ENCODE data around the gene FOXJ3.

GRCh38 chr1:42328047-42328625 lies 6.9 kb downstream of the FOXJ3 start:
- TF ChIP-seq RAD21 (IDR thresholded peaks at IDR 0.05; ENCODE audit: low read depth) = no peak
- no peak for TF ChIP-seq POLR2A (IDR thresholded peaks at IDR 0.05; ENCODE audit: borderline replicate concordance, extremely low read depth, insufficient read depth, insufficient read length)
- TF ChIP-seq REST (IDR thresholded peaks at IDR 0.05; ENCODE audit: low read depth) = no peak
- TF ChIP-seq CTCF (IDR thresholded peaks at IDR 0.05 in 2 of 3, conservative IDR thresholded peaks at IDR 0.05 in 1 of 3; ENCODE audit: borderline replicate concordance in 1 of 3, insufficient read depth in 1 of 3, low read depth in 2 of 3, low read length in 2 of 3) = no peak
- TF ChIP-seq EZH2phosphoT487 (IDR thresholded peaks at IDR 0.05; ENCODE audit: borderline replicate concordance) = no peak
- TF ChIP-seq SP1 (IDR thresholded peaks at IDR 0.05; ENCODE audit: low read depth) = no peak
- no peak for TF ChIP-seq CEBPB (IDR thresholded peaks at IDR 0.05; ENCODE audit: low read depth)
